Measurements from ENCODE around the gene SEMA5A.

- TF ChIP-seq, protein P1, sequence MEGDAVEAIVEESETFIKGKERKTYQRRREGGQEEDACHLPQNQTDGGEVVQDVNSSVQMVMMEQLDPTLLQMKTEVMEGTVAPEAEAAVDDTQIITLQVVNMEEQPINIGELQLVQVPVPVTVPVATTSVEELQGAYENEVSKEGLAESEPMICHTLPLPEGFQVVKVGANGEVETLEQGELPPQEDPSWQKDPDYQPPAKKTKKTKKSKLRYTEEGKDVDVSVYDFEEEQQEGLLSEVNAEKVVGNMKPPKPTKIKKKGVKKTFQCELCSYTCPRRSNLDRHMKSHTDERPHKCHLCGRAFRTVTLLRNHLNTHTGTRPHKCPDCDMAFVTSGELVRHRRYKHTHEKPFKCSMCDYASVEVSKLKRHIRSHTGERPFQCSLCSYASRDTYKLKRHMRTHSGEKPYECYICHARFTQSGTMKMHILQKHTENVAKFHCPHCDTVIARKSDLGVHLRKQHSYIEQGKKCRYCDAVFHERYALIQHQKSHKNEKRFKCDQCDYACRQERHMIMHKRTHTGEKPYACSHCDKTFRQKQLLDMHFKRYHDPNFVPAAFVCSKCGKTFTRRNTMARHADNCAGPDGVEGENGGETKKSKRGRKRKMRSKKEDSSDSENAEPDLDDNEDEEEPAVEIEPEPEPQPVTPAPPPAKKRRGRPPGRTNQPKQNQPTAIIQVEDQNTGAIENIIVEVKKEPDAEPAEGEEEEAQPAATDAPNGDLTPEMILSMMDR (IDR thresholded peaks at IDR 0.05; ENCODE audit: insufficient read depth, low read depth, low read length): no peak
- no peak for TF ChIP-seq EZH2 (IDR thresholded peaks at IDR 0.05; ENCODE audit: insufficient read depth, low read length)
These were observed 455.4 kb downstream of the SEMA5A start for GRCh38 chr5:9090381-9091026.

All from astrocyte (in vitro differentiated cells and primary cell).